Neuronal stem cell (in vitro differentiated cells): Measurements from ENCODE around the gene TULP4.
"Not testable (repeated sequence)": the region's sequence is repeated elsewhere in the genome, so short reads cannot be mapped to it uniquely, and the experiment has no call there.

Experiments
- DNase-seq: peaks from one replicate; pipeline ENCODE4 v3.0.0-alpha.2; 2013; ENCODE audit warnings: low spot score
- H2AFZ ChIP-seq: one replicate; pipeline ENCODE4 v1.6.1; 2013; ENCODE audit warnings: mild to moderate bottlenecking, low read length, inconsistent platforms
- H2AK5ac ChIP-seq: 2 replicates; pipeline ENCODE4 v1.6.1; 2013; ENCODE audit warnings: low read depth, mild to moderate bottlenecking, inconsistent platforms, low read length, moderate library complexity, mixed read lengths
- H2BK120ac ChIP-seq: 2 replicates; pipeline ENCODE4 v1.6.1; 2013; ENCODE audit warnings: low read depth, mild to moderate bottlenecking, inconsistent platforms, low read length, moderate library complexity, mixed read lengths
- H2BK12ac ChIP-seq: one replicate; pipeline ENCODE4 v1.6.1; 2013; ENCODE audit warnings: low read length, inconsistent platforms
- H2BK15ac ChIP-seq: 2 replicates; pipeline ENCODE4 v1.6.1; 2013; ENCODE audit warnings: mild to moderate bottlenecking, low read length, inconsistent platforms, mixed read lengths
- H2BK5ac ChIP-seq: one replicate; pipeline ENCODE4 v1.6.1; 2013; ENCODE audit warnings: inconsistent platforms, mild to moderate bottlenecking, low read length, moderate library complexity
- H3K14ac ChIP-seq: one replicate; pipeline ENCODE4 v1.6.1; 2013; ENCODE audit warnings: low read length, inconsistent platforms
- H3K18ac ChIP-seq: 2 replicates; pipeline ENCODE4 v1.6.1; 2013; ENCODE audit warnings: low read length, inconsistent platforms
- H3K23ac ChIP-seq: 2 replicates; pipeline ENCODE4 v1.6.1; 2013; ENCODE audit warnings: low read depth, mild to moderate bottlenecking, mixed read lengths, low read length, inconsistent platforms; ENCODE audit not compliant: poor library complexity
- H3K27ac ChIP-seq: replicated peaks from 3 replicates; pipeline ENCODE4 v1.5.1; 2013; ENCODE audit warnings: low read length, inconsistent platforms
- H3K27me3 ChIP-seq, 3 experiments: 2 replicates each; pipeline ENCODE4 v1.6.1; 2013; ENCODE audit warnings: low read length in 3 of 3, mild to moderate bottlenecking in 2 of 3, inconsistent platforms in 1 of 3, low read depth in 1 of 3, mixed read lengths in 1 of 3, moderate library complexity in 1 of 3; ENCODE audit not compliant: control insufficient read depth in 3 of 3, insufficient read depth in 3 of 3
- H3K36me3 ChIP-seq, 2 donors: replicated peaks in 1 of 2; 2 replicates each; pipeline ENCODE4 v1.6.1; 2013; ENCODE audit warnings: low read length in 2 of 2; ENCODE audit not compliant: control insufficient read depth in 2 of 2, insufficient read depth in 2 of 2
- H3K4ac ChIP-seq: 2 replicates; pipeline ENCODE4 v1.6.1; 2013; ENCODE audit warnings: inconsistent platforms, mild to moderate bottlenecking, low read length, moderate library complexity
- H3K4me1 ChIP-seq, 2 donors: 1 replicate in 1 of 2; 2 replicates in 1 of 2; pipeline ENCODE4 v1.6.1; 2013; ENCODE audit warnings: low read length in 2 of 2, low read depth in 1 of 2; ENCODE audit not compliant: control insufficient read depth in 2 of 2, insufficient read depth in 1 of 2
- H3K4me2 ChIP-seq: one replicate; pipeline ENCODE4 v1.6.1; 2013; ENCODE audit warnings: mild to moderate bottlenecking, low read length, inconsistent platforms; ENCODE audit not compliant: insufficient read depth, poor library complexity, severe bottlenecking
- H3K4me3 ChIP-seq, 2 donors: 2 replicates each; pipeline ENCODE4 v1.5.1; 2013; ENCODE audit warnings: low read length in 2 of 2, mild to moderate bottlenecking in 2 of 2, inconsistent platforms in 1 of 2, moderate library complexity in 1 of 2
- H3K79me1 ChIP-seq: one replicate; pipeline ENCODE4 v1.6.1; 2013; ENCODE audit warnings: low read depth, mild to moderate bottlenecking, inconsistent platforms, low read length, moderate library complexity
- H3K9ac ChIP-seq: one replicate; pipeline ENCODE4 v1.6.1; 2013; ENCODE audit warnings: mild to moderate bottlenecking, low read depth, low read length, inconsistent platforms; ENCODE audit not compliant: poor library complexity
- H3K9me3 ChIP-seq, 2 donors: replicated peaks in 1 of 2; 2 replicates each; pipeline versions ENCODE3 to v1.6.1; 2013; ENCODE audit warnings: low read length in 2 of 2, mild to moderate bottlenecking in 2 of 2, inconsistent platforms in 1 of 2, low read depth in 1 of 2, mixed read lengths in 1 of 2, moderate library complexity in 1 of 2; ENCODE audit not compliant: control insufficient read depth in 2 of 2, insufficient read depth in 1 of 2
- H4K8ac ChIP-seq: one replicate; pipeline ENCODE4 v1.6.1; 2013; ENCODE audit warnings: low read depth, mild to moderate bottlenecking, inconsistent platforms, low read length, moderate library complexity
- H4K91ac ChIP-seq: one replicate; pipeline ENCODE4 v1.6.1; 2013; ENCODE audit warnings: low read length, low read depth, mild to moderate bottlenecking, inconsistent platforms; ENCODE audit not compliant: poor library complexity
- WGBS, 2 donors: extraction: QIAGEN DNeasy Blood & Tissue Kit; methylation state at CpG; one replicate each; pipeline ENCODE4 v1.1.7; 2013; ENCODE audit warnings: missing lambda C conversion rate in 2 of 2, mixed read lengths in 1 of 2; ENCODE audit not compliant: insufficient read length in 2 of 2, insufficient replicate concordance in 1 of 2; ENCODE audit errors: extremely low coverage in 2 of 2; 5-methylcytosine and 5-hydroxymethylcytosine counted together

TULP4 gene

GRCh38 chr6:158398252-158399024 lies 86.2 kb downstream of the TULP4 start:
- Histone ChIP-seq H3K23ac (no peak overlapping the region), H3K79me1 (no peaks in the 10 kb centered on the region), H2BK15ac (no peak overlapping the region), H2AK5ac (no peak overlapping the region), H3K36me3 (no peaks in the 10 kb centered on the region), H3K9me3 (peaks cover 1 to 9% of the 10 kb centered on the region in 2 donors), H4K91ac (no peak overlapping the region), H3K18ac (no peak overlapping the region), H3K4me1 (peaks cover 0 to 3% of the 10 kb centered on the region in 2 donors), H2BK5ac (no peak overlapping the region), H3K9ac (peak overlapping the region; percentile 18), H3K14ac (no peak overlapping the region), H3K4me2 (no peak overlapping the region), H3K27ac (no peak overlapping the region), H3K4me3 (no peak overlapping the region), H4K8ac (no peak overlapping the region), H3K27me3 (no peaks in the 10 kb centered on the region), H2BK12ac (no peak overlapping the region), H3K4ac (no peak overlapping the region), H2BK120ac (no peak overlapping the region), H2AFZ (no peak overlapping the region)
- DNase-seq: no peak
- no CpG with 5 or more reads among the region's 3 CpGs for WGBS, 2 donors

DNA sequence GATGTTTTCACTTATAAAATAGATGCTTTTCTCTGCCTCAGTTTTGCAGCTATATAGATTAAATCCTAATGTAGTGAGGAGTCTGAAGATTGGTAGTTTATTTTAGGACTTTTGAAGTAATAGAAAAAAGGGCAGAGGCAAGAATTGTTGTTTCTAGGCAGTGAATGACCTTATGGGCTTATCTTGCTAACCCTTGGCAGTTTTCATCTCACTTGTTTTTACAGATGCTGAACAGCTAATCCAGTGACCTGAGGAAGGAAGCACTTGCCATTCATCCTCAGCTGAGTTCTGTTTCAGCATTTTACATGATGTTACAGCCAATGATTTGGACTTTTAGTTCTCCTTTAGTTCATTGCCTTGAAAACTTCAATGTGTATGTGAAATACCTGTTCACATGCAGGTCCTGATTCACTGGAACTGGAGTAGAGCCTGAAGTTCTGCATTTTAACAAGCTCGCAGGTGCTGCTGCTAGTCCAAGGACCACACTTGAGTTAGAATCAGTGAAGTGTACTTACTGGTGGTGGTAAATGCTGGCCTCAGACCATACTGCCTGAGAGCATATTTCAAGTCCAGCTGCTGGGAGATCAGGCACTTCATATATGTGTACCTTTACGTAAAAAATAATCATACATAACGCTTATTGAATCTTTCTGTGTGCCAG lies 86.9 kb downstream of the TULP4 start:
- Histone ChIP-seq H3K9me3 (peaks cover 0 to 1% of the 10 kb centered on the region in 2 donors), H2AFZ (no peak overlapping the region), H2BK5ac (no peak overlapping the region), H3K4me2 (no peak overlapping the region), H3K36me3 (no peaks in the 10 kb centered on the region), H3K14ac (no peak overlapping the region), H4K8ac (no peak overlapping the region), H2BK12ac (no peak overlapping the region), H3K4me3 (no peak overlapping the region), H3K9ac (no peak overlapping the region), H2BK15ac (no peak overlapping the region), H3K4me1 (peaks cover 0 to 3% of the 10 kb centered on the region in 2 donors), H3K27ac (no peak overlapping the region), H3K18ac (no peak overlapping the region), H3K23ac (no peak overlapping the region), H3K4ac (no peak overlapping the region), H2BK120ac (no peak overlapping the region), H4K91ac (no peak overlapping the region), H2AK5ac (no peak overlapping the region), H3K27me3 (no peaks in the 10 kb centered on the region), H3K79me1 (no peaks in the 10 kb centered on the region)
- no peak for DNase-seq
- WGBS, 2 donors: no CpG with 5 or more reads among the region's 3 CpGs

GRCh38 chr6:158402184-158402583 lies 89.9 kb downstream of the TULP4 start:
- peaks cover 0 to 3% of the 10 kb centered on the region in 2 donors for H3K4me1 ChIP-seq

DNA sequence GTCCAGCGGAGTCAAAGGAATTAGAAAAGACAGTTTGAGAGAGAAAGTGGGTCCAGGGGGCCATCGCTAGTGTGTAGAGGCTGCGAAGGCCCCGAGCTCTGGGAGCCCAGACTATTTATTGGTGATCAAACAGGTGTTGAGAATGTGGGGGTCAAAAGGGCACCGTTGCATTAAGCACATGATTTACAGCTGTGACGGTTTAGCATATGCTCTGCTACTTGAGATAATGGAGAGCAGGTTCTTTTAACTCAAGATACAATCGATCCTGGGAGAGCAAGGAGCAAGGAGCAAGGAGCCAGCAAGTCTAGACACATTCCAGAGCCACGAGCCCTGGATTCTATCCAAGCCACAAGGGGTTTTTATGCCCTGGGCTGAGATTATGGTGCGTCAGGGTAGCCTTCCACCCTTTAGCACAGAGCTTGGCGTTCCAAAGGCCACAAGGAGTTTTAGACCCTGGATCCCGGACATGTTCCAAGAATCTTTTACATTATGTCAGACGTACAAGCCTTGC lies 93.1 kb downstream of the TULP4 start:
- H3K9me3 ChIP-seq, H3K4me1 ChIP-seq, H4K91ac ChIP-seq, H3K18ac ChIP-seq, H2AK5ac ChIP-seq, H3K36me3 ChIP-seq, H2BK15ac ChIP-seq, H3K27me3 ChIP-seq, H2BK120ac ChIP-seq, H3K79me1 ChIP-seq, DNase-seq, H2AFZ ChIP-seq, H2BK5ac ChIP-seq, H4K8ac ChIP-seq, H3K4ac ChIP-seq, H3K4me3 ChIP-seq, H2BK12ac ChIP-seq, H3K14ac ChIP-seq, H3K27ac ChIP-seq, H3K9ac ChIP-seq, H3K4me2 ChIP-seq, H3K23ac ChIP-seq: not testable (repeated sequence)
- WGBS, 2 donors: no CpG with 5 or more reads among the region's 12 CpGs

More at GRCh38 chr6:158402184-158402583, 89.9 kb downstream of the TULP4 start:
- Histone ChIP-seq H2BK5ac (no peak overlapping the region), H3K4me2 (no peak overlapping the region), H3K4me3 (no peak overlapping the region), H3K14ac (no peak overlapping the region), H2BK12ac (no peak overlapping the region), H3K27ac (no peak overlapping the region), H3K9ac (no peak overlapping the region), H2AK5ac (no peak overlapping the region), H2BK120ac (no peak overlapping the region), H3K18ac (no peak overlapping the region), H3K27me3 (no peaks in the 10 kb centered on the region), H4K8ac (no peak overlapping the region), H3K79me1 (no peaks in the 10 kb centered on the region), H3K23ac (no peak overlapping the region), H3K9me3 (peaks cover 3 to 9% of the 10 kb centered on the region in 2 donors), H2AFZ (no peak overlapping the region), H3K4ac (no peak overlapping the region), H3K36me3 (no peaks in the 10 kb centered on the region), H2BK15ac (no peak overlapping the region), H4K91ac (no peak overlapping the region)
- no peak for DNase-seq
